Mesendoderm (in vitro differentiated cells): ENCODE results near the gene SOHLH1.
"Not testable (repeated sequence)": the region's sequence is repeated elsewhere in the genome, so short reads cannot be mapped to it uniquely, and the experiment has no call there.

Source experiments
- DNase-seq: peaks from one replicate; pipeline ENCODE4 v3.0.0; 2013
- H2AK5ac ChIP-seq: 2 replicates; pipeline ENCODE4 v1.6.1; 2013; ENCODE audit warnings: low read length, inconsistent platforms
- H2BK120ac ChIP-seq: 2 replicates; pipeline ENCODE4 v1.6.1; 2013; ENCODE audit warnings: low read depth, mild to moderate bottlenecking, low read length, moderate library complexity, mixed read lengths
- H2BK15ac ChIP-seq: replicated peaks from 2 replicates; pipeline ENCODE4 v1.6.1; 2013; ENCODE audit warnings: low read depth, mild to moderate bottlenecking, moderate library complexity
- H2BK5ac ChIP-seq: 2 replicates; pipeline ENCODE4 v1.6.1; 2013; ENCODE audit warnings: low read length, inconsistent platforms
- H3K18ac ChIP-seq: 2 replicates; pipeline ENCODE4 v1.6.1; 2013; ENCODE audit warnings: mild to moderate bottlenecking, low read length, mixed read lengths
- H3K23ac ChIP-seq: one replicate; pipeline ENCODE4 v1.6.1; 2013; ENCODE audit warnings: low read length
- H3K27ac ChIP-seq: 2 replicates; pipeline ENCODE4 v1.5.1; 2013; ENCODE audit warnings: low read depth, mild to moderate bottlenecking, inconsistent platforms, low read length, moderate library complexity
- H3K27me3 ChIP-seq: 2 replicates; pipeline ENCODE4 v1.6.1; 2013; ENCODE audit warnings: low read length, control low read depth, mild to moderate bottlenecking, inconsistent platforms; ENCODE audit not compliant: insufficient read depth, poor library complexity
- H3K36me3 ChIP-seq: 2 replicates; pipeline ENCODE4 v1.6.1; 2013; ENCODE audit warnings: low read length, inconsistent platforms; ENCODE audit not compliant: control insufficient read depth, insufficient read depth
- H3K4ac ChIP-seq: one replicate; pipeline ENCODE4 v1.6.1; 2013; ENCODE audit warnings: low read depth, mild to moderate bottlenecking, low read length, moderate library complexity
- H3K4me1 ChIP-seq: 2 replicates; pipeline ENCODE4 v1.6.1; 2013; ENCODE audit warnings: low read depth, low read length, inconsistent platforms; ENCODE audit not compliant: control insufficient read depth
- H3K4me2 ChIP-seq: 2 replicates; pipeline ENCODE4 v1.6.1; 2013; ENCODE audit warnings: low read length
- H3K4me3 ChIP-seq: 2 replicates; pipeline ENCODE4 v1.5.1; 2013; ENCODE audit warnings: mild to moderate bottlenecking, low read length
- H3K56ac ChIP-seq: one replicate; pipeline ENCODE4 v1.6.1; 2013; ENCODE audit warnings: low read length
- H3K79me1 ChIP-seq: 2 replicates; pipeline ENCODE4 v1.6.1; 2013; ENCODE audit warnings: low read length, inconsistent platforms
- H3K79me2 ChIP-seq: 2 replicates; pipeline ENCODE4 v1.6.1; 2013; ENCODE audit warnings: mild to moderate bottlenecking, low read length; ENCODE audit not compliant: control insufficient read depth, insufficient read depth
- H3K9ac ChIP-seq: 2 replicates; pipeline ENCODE4 v1.6.1; 2013; ENCODE audit warnings: low read length, inconsistent platforms
- H4K5ac ChIP-seq: one replicate; pipeline ENCODE4 v1.6.1; 2013; ENCODE audit warnings: low read length
- H4K8ac ChIP-seq: one replicate; pipeline ENCODE4 v1.6.1; 2013; ENCODE audit warnings: low read depth, mild to moderate bottlenecking, control low read depth, low read length, moderate library complexity
- WGBS: extraction: QIAGEN DNeasy Blood & Tissue Kit; methylation state at CpG from one replicate; pipeline ENCODE4 v1.1.7; 2013; ENCODE audit warnings: low lambda C conversion rate, missing lambda C conversion rate; ENCODE audit not compliant: insufficient coverage; ENCODE audit errors: extremely low coverage; 5-methylcytosine and 5-hydroxymethylcytosine counted together

Gene SOHLH1

GRCh38 chr9:135670721-135671590, 28.3 kb downstream of the SOHLH1 start:
- no peak overlapping the region for H2BK120ac ChIP-seq
- no peak overlapping the region for H4K5ac ChIP-seq
- no peaks in the 10 kb centered on the region for H3K4me1 ChIP-seq
- no peaks in the 10 kb centered on the region for H3K79me1 ChIP-seq
- H2AK5ac ChIP-seq, result no peak overlapping the region
- H2BK5ac ChIP-seq, result no peak overlapping the region
- peak overlapping the region; percentile 62 for H3K56ac ChIP-seq
- H2BK15ac ChIP-seq, result no peak overlapping the region
- H3K4me3 ChIP-seq, result no peak overlapping the region
- no peak overlapping the region for H3K9ac ChIP-seq
- no peak overlapping the region for H3K4me2 ChIP-seq
- H3K79me2 ChIP-seq, result no peaks in the 10 kb centered on the region
- H3K23ac ChIP-seq, result no peak overlapping the region
- no CpG with 5 or more reads among the region's 41 CpGs for WGBS
- H3K27ac ChIP-seq, result no peak overlapping the region
- H3K27me3 ChIP-seq, result no peaks in the 10 kb centered on the region
- H3K4ac ChIP-seq, result no peak overlapping the region
- H3K36me3 ChIP-seq, result no peaks in the 10 kb centered on the region
- no peak overlapping the region for H3K18ac ChIP-seq
- no peak for DNase-seq
- no peak overlapping the region for H4K8ac ChIP-seq

- no peak overlapping the region for H3K9ac ChIP-seq
- no peak overlapping the region for H2BK5ac ChIP-seq
- H3K4ac ChIP-seq, result no peak overlapping the region
- H3K4me1 ChIP-seq, result no peaks in the 10 kb centered on the region
- whole genome bisulfite sequencing, result no CpG with 5 or more reads among the region's 9 CpGs
- H4K5ac ChIP-seq, result no peak overlapping the region
- no peak overlapping the region for H3K56ac ChIP-seq
- no peak for DNase-seq
- no peak overlapping the region for H2AK5ac ChIP-seq
- H3K23ac ChIP-seq, result no peak overlapping the region
- no peak overlapping the region for H3K4me2 ChIP-seq
- no peak overlapping the region for H3K4me3 ChIP-seq
- H3K27ac ChIP-seq, result no peak overlapping the region
- no peak overlapping the region for H4K8ac ChIP-seq
- no peaks in the 10 kb centered on the region for H3K36me3 ChIP-seq
- no peak overlapping the region for H3K18ac ChIP-seq
- no peak overlapping the region for H2BK15ac ChIP-seq
- no peaks in the 10 kb centered on the region for H3K79me1 ChIP-seq
- H2BK120ac ChIP-seq, result no peak overlapping the region
- no peaks in the 10 kb centered on the region for H3K79me2 ChIP-seq
- no peaks in the 10 kb centered on the region for H3K27me3 ChIP-seq
Observed at GRCh38 chr9:135669616-135670285, 29.5 kb downstream of the SOHLH1 start.

- H3K4me2 ChIP-seq, H3K23ac ChIP-seq, H3K79me1 ChIP-seq, H3K79me2 ChIP-seq, H3K4ac ChIP-seq, H3K27me3 ChIP-seq, DNase-seq, H3K4me1 ChIP-seq, H2BK15ac ChIP-seq, H2BK120ac ChIP-seq, H4K8ac ChIP-seq, H3K56ac ChIP-seq, H2BK5ac ChIP-seq, H3K4me3 ChIP-seq, H3K18ac ChIP-seq, H3K36me3 ChIP-seq, H2AK5ac ChIP-seq, H3K9ac ChIP-seq, H4K5ac ChIP-seq, H3K27ac ChIP-seq: not testable (repeated sequence)
- WGBS, result no CpG with 5 or more reads among the region's 5 CpGs
Observed at GRCh38 chr9:135669018-135669417, 30.3 kb downstream of the SOHLH1 start.

- Histone ChIP-seq H3K4me2 (no peak overlapping the region), H2AK5ac (no peak overlapping the region), H3K79me2 (no peaks in the 10 kb centered on the region), H3K27me3 (no peaks in the 10 kb centered on the region), H4K5ac (no peak overlapping the region), H3K79me1 (no peaks in the 10 kb centered on the region), H3K9ac (no peak overlapping the region), H3K4me3 (no peak overlapping the region), H3K56ac (no peak overlapping the region), H2BK120ac (no peak overlapping the region), H3K27ac (no peak overlapping the region), H2BK15ac (no peak overlapping the region), H3K36me3 (no peaks in the 10 kb centered on the region), H4K8ac (no peak overlapping the region), H2BK5ac (no peak overlapping the region), H3K4ac (no peak overlapping the region), H3K18ac (no peak overlapping the region), H3K4me1 (no peaks in the 10 kb centered on the region), H3K23ac (no peak overlapping the region)
- no CpG with 5 or more reads among the region's 9 CpGs for whole genome bisulfite sequencing
- no peak for DNase-seq
Observed at GRCh38 chr9:135667463-135668001, 31.7 kb downstream of the SOHLH1 start.

GRCh38 chr9:135666534-135667462, 32.5 kb downstream of the SOHLH1 start:
- Histone ChIP-seq H3K23ac (no peak overlapping the region), H3K27me3 (no peaks in the 10 kb centered on the region), H4K8ac (no peak overlapping the region), H3K27ac (no peak overlapping the region), H3K79me2 (no peaks in the 10 kb centered on the region), H3K9ac (no peak overlapping the region), H3K36me3 (no peaks in the 10 kb centered on the region), H3K4me1 (peaks cover under 1% of the 10 kb centered on the region), H3K18ac (no peak overlapping the region), H3K4me2 (no peak overlapping the region), H2BK5ac (no peak overlapping the region), H2BK15ac (no peak overlapping the region), H3K4me3 (no peak overlapping the region), H3K79me1 (no peaks in the 10 kb centered on the region), H4K5ac (no peak overlapping the region), H3K56ac (no peak overlapping the region), H2BK120ac (no peak overlapping the region), H2AK5ac (no peak overlapping the region), H3K4ac (no peak overlapping the region)
- no CpG with 5 or more reads among the region's 29 CpGs for WGBS
- no peak for DNase-seq
